Common myeloid progenitor, CD34-positive (primary cell): ENCODE data around the gene CRAMP1.

Experiments used
- CTCF ChIA-PET: fragments of 350-600 bp; sonication (Branson Sonifier 250); formaldehyde crosslinking; loops from one replicate; lab custom pipeline; 2021; ENCODE audit warnings: antibody characterized with exemption; lab: Charles Lee
- POLR2A ChIA-PET: fragments of 350-600 bp; sonication (Branson Sonifier 250); formaldehyde crosslinking; loops from one replicate; lab custom pipeline; 2021; ENCODE audit warnings: antibody characterized with exemption; lab: Charles Lee
- DNase-seq, 3 donors: peaks; one replicate each; pipeline versions ENCODE4 v3.0.0 to v3.0.0-alpha.2; 2013
- H3K27ac ChIP-seq, 2 experiments: 1 replicate in 1 of 2; 2 replicates in 1 of 2; pipeline ENCODE4 v1.7.0; 2013; ENCODE audit warnings: inconsistent platforms in 2 of 2, low read length in 2 of 2, mild to moderate bottlenecking in 2 of 2, low read depth in 1 of 2, moderate library complexity in 1 of 2; ENCODE audit not compliant: severe bottlenecking in 2 of 2, insufficient read depth in 1 of 2, poor library complexity in 1 of 2
- H3K27me3 ChIP-seq, 5 experiments: replicated peaks in 2 of 5; 1 replicate in 3 of 5; 2 replicates in 2 of 5; pipeline versions ENCODE4 v1.6.1 to v1.7.0; 2013; ENCODE audit warnings: low read length in 4 of 5, mild to moderate bottlenecking in 2 of 5, moderate library complexity in 2 of 5, inconsistent platforms in 1 of 5; ENCODE audit not compliant: insufficient read depth in 5 of 5, control insufficient read depth in 4 of 5
- H3K36me3 ChIP-seq, 4 experiments: 1 replicate in 2 of 4; 2 replicates in 2 of 4; pipeline versions ENCODE4 v1.6.1 to v1.7.0; 2013; ENCODE audit warnings: low read length in 3 of 4, control low read depth in 1 of 4, mild to moderate bottlenecking in 1 of 4; ENCODE audit not compliant: control insufficient read depth in 4 of 4, insufficient read depth in 4 of 4
- H3K4me1 ChIP-seq, 4 experiments: 1 replicate in 3 of 4; 2 replicates in 1 of 4; pipeline versions ENCODE4 v1.6.1 to v1.7.1; 2013; ENCODE audit warnings: low read length in 3 of 4, mild to moderate bottlenecking in 3 of 4, control low read depth in 1 of 4, inconsistent platforms in 1 of 4, moderate library complexity in 1 of 4; ENCODE audit not compliant: control insufficient read depth in 4 of 4, insufficient read depth in 4 of 4; ENCODE audit errors: control extremely low read depth in 1 of 4
- H3K4me3 ChIP-seq, 7 experiments: 1 replicate in 4 of 7; 2 replicates in 3 of 7; pipeline versions ENCODE4 v1.5.1 to v1.7.0; 2013; ENCODE audit warnings: mild to moderate bottlenecking in 7 of 7, low read length in 6 of 7, moderate library complexity in 6 of 7, inconsistent platforms in 2 of 7, low read depth in 2 of 7, control low read depth in 1 of 7; ENCODE audit not compliant: insufficient read depth in 4 of 7, control insufficient read depth in 1 of 7; ENCODE audit errors: extremely low read depth in 1 of 7
- H3K9me3 ChIP-seq, 5 experiments: 1 replicate in 4 of 5; 2 replicates in 1 of 5; pipeline versions ENCODE4 v1.6.1 to v1.7.1; 2013; ENCODE audit warnings: low read length in 4 of 5, mild to moderate bottlenecking in 2 of 5, inconsistent platforms in 1 of 5, low read depth in 1 of 5, moderate library complexity in 1 of 5; ENCODE audit not compliant: control insufficient read depth in 4 of 5, insufficient read depth in 2 of 5; ENCODE audit errors: control extremely low read depth in 1 of 5
- WGBS: methylation state at CpG from one replicate; pipeline ENCODE4 v1.1.5; 2013; ENCODE audit not compliant: insufficient coverage; 5-methylcytosine and 5-hydroxymethylcytosine counted together

Gene CRAMP1

GRCh38 chr16:1596516-1596915 lies 15.6 kb upstream of the CRAMP1 start:
- POLR2A ChIA-PET, result no interaction called here
- Histone ChIP-seq H3K9me3 (no peaks in the 10 kb centered on the region), H3K27me3 (no peaks in the 10 kb centered on the region), H3K4me3 (no peak overlapping the region), H3K4me1 (no peaks in the 10 kb centered on the region), H3K36me3 (peaks cover 0 to 21% (median 11%) of the 10 kb centered on the region in 4 experiments), H3K27ac (no peak overlapping the region)
- DNase-seq, result no peak
- CTCF ChIA-PET, result no interaction called here
- WGBS, result over 99% methylated on average over 9 of the region's 12 CpGs

DNA sequence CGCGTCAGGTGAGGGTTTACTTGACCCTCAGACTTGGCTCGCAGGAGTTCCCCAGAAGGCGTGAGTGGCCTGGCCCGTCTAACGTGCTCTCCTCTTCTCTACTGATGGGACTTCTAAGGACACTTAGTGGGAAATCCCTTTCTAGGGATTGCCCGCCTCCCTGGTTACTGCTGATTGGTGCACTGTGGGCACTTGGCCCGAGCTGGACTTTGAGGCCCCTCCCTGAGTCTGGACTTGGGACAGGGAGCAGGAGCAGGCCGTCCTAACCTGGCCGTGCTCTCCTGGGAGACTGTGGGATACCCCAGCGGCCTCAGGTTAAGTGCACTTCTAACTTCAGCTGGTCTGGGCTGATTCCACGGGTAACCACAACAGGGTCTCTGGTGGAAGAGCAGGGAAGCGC lies 15.0 kb upstream of the CRAMP1 start:
- DNase-seq, result no peak
- no peaks in the 10 kb centered on the region for H3K9me3 ChIP-seq
- CTCF ChIA-PET, result interaction anchor here (0.9 kb wide), 1 partner anchor 230 kb away, joined by 3 read pairs; no protein-coding TSS in a partner anchor
- no peak overlapping the region for H3K4me3 ChIP-seq
- no peaks in the 10 kb centered on the region for H3K27me3 ChIP-seq
- 98% methylated on average over 12 of the region's 13 CpGs for WGBS
- peaks cover 0 to 23% (median 11%) of the 10 kb centered on the region in 4 experiments for H3K36me3 ChIP-seq
- H3K27ac ChIP-seq, result no peak overlapping the region
- POLR2A ChIA-PET, result interaction anchor here (0.6 kb wide), 1 partner anchor 17 kb away, joined by 3 read pairs; no protein-coding TSS in a partner anchor
- no peaks in the 10 kb centered on the region for H3K4me1 ChIP-seq

- Histone ChIP-seq H3K9me3 (no peaks in the 10 kb centered on the region), H3K4me1 (no peaks in the 10 kb centered on the region), H3K36me3 (peaks cover 0 to 26% (median 17%) of the 10 kb centered on the region in 4 experiments), H3K4me3 (no peak overlapping the region), H3K27me3 (no peaks in the 10 kb centered on the region), H3K27ac (no peak overlapping the region)
- no peak for DNase-seq
- ChIA-PET POLR2A (no interaction called here), CTCF (interaction anchor here (1.4 kb wide), 1 partner anchor 38 kb away, joined by 3 read pairs; no protein-coding TSS in a partner anchor)
- 100% methylated on average over 6 of the region's 7 CpGs for WGBS
These were observed 11.1 kb upstream of the CRAMP1 start for GRCh38 chr16:1601031-1601430.

DNA sequence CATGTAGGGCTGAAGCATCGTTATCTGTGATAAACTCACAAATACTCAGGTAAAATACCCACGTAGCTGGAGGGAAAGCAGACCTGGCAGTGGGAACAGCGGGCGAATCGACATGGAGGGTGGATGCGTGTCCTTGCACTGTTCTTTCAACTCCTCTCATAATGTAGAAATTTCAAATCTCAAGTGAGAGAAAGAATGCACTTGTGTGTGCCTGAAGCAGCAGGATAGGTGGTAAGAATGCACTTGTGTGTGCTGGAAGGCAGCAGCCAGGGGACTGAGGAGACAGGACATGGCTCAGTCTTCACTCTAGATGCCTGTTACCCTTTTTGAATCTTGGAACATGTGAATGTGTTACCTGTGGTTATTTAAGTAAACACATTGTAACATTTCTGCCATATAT lies 10.7 kb upstream of the CRAMP1 start:
- POLR2A ChIA-PET, result no interaction called here
- H3K4me1 ChIP-seq, result no peaks in the 10 kb centered on the region
- no peak overlapping the region for H3K4me3 ChIP-seq
- H3K27me3 ChIP-seq, result no peaks in the 10 kb centered on the region
- no peaks in the 10 kb centered on the region for H3K9me3 ChIP-seq
- no CpG with 5 or more reads among the region's 6 CpGs for WGBS
- no peak for DNase-seq
- CTCF ChIA-PET, result interaction anchor here (1.4 kb wide), 1 partner anchor 38 kb away, joined by 3 read pairs; no protein-coding TSS in a partner anchor
- H3K36me3 ChIP-seq, result peaks cover 0 to 28% (median 19%) of the 10 kb centered on the region in 4 experiments
- no peak overlapping the region for H3K27ac ChIP-seq

DNA sequence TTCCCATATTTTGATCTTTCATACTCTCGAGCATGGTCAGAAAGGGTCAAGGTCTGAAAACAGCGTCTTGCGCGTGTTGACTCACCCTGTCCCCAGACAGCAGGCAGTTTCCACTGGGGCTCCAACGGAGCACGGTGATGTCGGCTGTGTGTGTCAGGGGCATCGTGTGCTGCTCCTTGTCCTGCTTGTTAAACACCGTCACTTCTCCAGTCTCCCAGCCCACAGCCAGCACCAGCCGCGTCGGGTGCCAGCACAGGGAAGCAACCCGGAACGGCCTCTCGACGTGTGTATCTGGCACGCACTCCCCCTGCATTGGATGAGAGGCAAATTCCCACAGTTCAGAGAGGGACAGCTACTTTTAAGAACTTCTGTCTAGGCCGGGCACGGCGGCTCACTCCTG lies 9.9 kb upstream of the CRAMP1 start:
- no peak overlapping the region for H3K4me3 ChIP-seq
- H3K36me3 ChIP-seq, result peaks cover 0 to 27% (median 25%) of the 10 kb centered on the region in 4 experiments
- no peaks in the 10 kb centered on the region for H3K27me3 ChIP-seq
- DNase-seq, result no peak
- peaks cover 0 to under 1% (median 0%) of the 10 kb centered on the region in 4 experiments for H3K4me1 ChIP-seq
- ChIA-PET CTCF (interaction anchor here (1.4 kb wide), 1 partner anchor 39 kb away, joined by 3 read pairs; no protein-coding TSS in a partner anchor), POLR2A (no interaction called here)
- H3K27ac ChIP-seq, result no peak overlapping the region
- WGBS, result 99% methylated on average over 19 of the region's 20 CpGs
- H3K9me3 ChIP-seq, result no peaks in the 10 kb centered on the region

DNA sequence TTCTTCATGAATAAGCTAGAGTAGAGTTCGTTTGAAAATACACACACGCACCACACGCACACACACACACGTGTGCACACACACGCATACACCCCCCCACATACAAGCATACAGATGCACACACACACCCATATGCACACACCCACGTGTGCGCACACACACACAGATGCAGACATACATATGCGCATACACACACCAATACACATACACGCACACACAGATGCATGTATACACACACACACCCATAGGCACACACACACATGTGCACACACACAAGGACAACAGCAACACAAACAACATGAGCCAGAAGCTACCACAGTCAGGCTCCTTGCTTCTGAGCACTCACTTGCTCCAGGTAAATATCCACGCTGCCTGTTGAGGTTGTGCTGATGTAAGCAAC lies 5.4 kb upstream of the CRAMP1 start:
- 100% methylated on average over 5 of the region's 10 CpGs for WGBS
- Histone ChIP-seq H3K27ac (no peak overlapping the region), H3K27me3 (no peaks in the 10 kb centered on the region), H3K36me3 (peaks cover 0 to 20% (median 18%) of the 10 kb centered on the region in 4 experiments), H3K4me1 (peaks cover 0 to 29% (median 22%) of the 10 kb centered on the region in 4 experiments), H3K4me3 (no peak overlapping the region), H3K9me3 (no peaks in the 10 kb centered on the region)
- ChIA-PET CTCF (no interaction called here), POLR2A (no interaction called here)
- no peak for DNase-seq

- peaks cover 0 to 15% (median 14%) of the 10 kb centered on the region in 4 experiments for H3K36me3 ChIP-seq
- peak in 2 of 3 donors; percentile 49 to 76 for DNase-seq
- no peaks in the 10 kb centered on the region for H3K9me3 ChIP-seq
- WGBS, result 25% methylated on average over 1 of the region's 6 CpGs
- no peak overlapping the region for H3K27ac ChIP-seq
- no peak overlapping the region for H3K4me3 ChIP-seq
- H3K4me1 ChIP-seq, result peaks cover 0 to 33% (median 27%) of the 10 kb centered on the region in 4 experiments
- no peaks in the 10 kb centered on the region for H3K27me3 ChIP-seq
- ChIA-PET CTCF (interaction anchor here (0.9 to 1.2 kb wide), 2 partner anchors 8 to 10 kb away, joined by 3 to 5 read pairs; no protein-coding TSS in a partner anchor), POLR2A (no interaction called here)
These were observed 4.2 kb upstream of the CRAMP1 start for GRCh38 chr16:1607971-1608370.
